Stimulated activated naive CD8-positive, alpha-beta T cell treated with anti-CD3 and anti-CD28 coated beads, Interleukin-15, Interleukin-2, amounts not matched to agents 100 ng/mL and 50 ng/mL, for 24 hours (primary cell): ENCODE measurements around the gene TMEM37.
A peak's percentile ranks its signal among the peaks of the same experiment; 100 is the strongest.

Experiments used
- H3K27ac Mint-ChIP-seq: one replicate; pipeline ENCODE4 v1.8.0; 2021; ENCODE audit warnings: mild to moderate bottlenecking, mixed read lengths
- H3K27me3 Mint-ChIP-seq: one replicate; pipeline ENCODE4 v1.8.0; 2021; ENCODE audit warnings: mixed read lengths
- H3K36me3 Mint-ChIP-seq: one replicate; pipeline ENCODE4 v1.8.0; 2021; ENCODE audit warnings: low read depth, mixed read lengths
- H3K4me1 Mint-ChIP-seq: one replicate; pipeline ENCODE4 v1.8.0; 2021; ENCODE audit warnings: low read depth, mixed read lengths
- H3K4me3 Mint-ChIP-seq: one replicate; pipeline ENCODE4 v1.8.0; 2021; ENCODE audit warnings: mild to moderate bottlenecking, mixed read lengths
- H3K9me3 Mint-ChIP-seq: one replicate; pipeline ENCODE4 v1.8.0; 2021; ENCODE audit warnings: mixed read lengths

TMEM37 gene

DNA sequence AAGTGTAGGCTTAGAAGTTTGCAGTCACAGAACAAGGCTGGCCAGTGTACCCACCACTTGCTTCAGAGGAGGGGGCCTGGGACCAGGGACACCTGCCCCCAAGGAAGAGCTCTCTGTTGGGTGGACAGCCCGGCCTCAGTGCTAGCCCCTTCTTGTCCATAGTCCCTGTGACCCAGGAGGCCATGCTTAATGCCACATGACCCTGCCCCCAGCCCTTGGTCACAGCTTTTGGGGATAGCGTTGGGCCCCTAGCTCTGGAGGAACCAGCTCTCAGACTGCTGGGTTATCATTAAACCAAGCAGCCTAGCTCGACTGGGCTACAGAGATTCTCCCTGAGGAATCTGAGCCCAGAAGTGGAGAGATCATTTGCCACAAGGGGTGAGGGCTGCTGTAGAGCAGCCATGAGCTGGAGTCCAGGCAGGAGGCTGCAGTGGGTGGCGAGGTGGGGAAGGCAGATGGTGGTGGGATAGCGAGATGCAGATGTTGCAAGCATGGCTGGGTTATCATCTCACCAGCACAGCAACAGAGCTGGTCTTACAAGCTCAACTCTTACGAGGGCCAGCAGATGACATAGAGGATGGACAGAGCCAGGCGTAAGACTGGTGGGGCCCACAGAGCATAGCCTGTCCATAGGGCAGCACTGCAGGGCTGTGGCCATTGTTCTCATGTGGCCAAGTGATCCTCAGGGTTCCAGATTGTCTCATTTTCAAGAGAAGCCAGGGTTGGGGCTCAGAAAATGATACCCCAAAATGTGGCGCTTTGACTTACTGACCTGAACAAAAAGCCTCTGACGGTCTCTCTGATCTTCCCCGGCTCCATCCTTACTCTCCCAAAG, 7.2 kb upstream of the TMEM37 start:
- H3K36me3 Mint-ChIP-seq, result no peaks in the 10 kb centered on the region
- H3K27ac Mint-ChIP-seq, result no peak overlapping the region
- no peak overlapping the region for H3K4me3 Mint-ChIP-seq
- H3K4me1 Mint-ChIP-seq, result no peaks in the 10 kb centered on the region
- H3K9me3 Mint-ChIP-seq, result no peaks in the 10 kb centered on the region
- H3K27me3 Mint-ChIP-seq, result peaks cover 51% of the 10 kb centered on the region

DNA sequence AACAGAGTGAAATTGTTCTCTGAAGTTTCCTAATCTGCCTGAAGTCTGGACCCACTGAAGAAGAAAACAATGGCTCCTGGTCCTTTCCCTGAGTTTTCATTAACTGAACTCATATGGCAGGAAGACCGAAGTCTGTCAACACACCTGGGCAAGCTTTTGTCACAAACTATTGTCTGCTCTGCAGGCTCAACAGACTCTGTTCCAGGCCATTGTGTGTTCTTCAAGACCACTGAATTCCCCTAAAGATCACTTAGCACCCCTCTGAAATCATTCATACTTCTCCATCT, 6.6 kb upstream of the TMEM37 start:
- Mint-ChIP-seq H3K9me3 (no peaks in the 10 kb centered on the region), H3K27ac (no peak overlapping the region), H3K4me1 (no peaks in the 10 kb centered on the region), H3K4me3 (no peak overlapping the region), H3K27me3 (peaks cover 55% of the 10 kb centered on the region), H3K36me3 (no peaks in the 10 kb centered on the region)

DNA sequence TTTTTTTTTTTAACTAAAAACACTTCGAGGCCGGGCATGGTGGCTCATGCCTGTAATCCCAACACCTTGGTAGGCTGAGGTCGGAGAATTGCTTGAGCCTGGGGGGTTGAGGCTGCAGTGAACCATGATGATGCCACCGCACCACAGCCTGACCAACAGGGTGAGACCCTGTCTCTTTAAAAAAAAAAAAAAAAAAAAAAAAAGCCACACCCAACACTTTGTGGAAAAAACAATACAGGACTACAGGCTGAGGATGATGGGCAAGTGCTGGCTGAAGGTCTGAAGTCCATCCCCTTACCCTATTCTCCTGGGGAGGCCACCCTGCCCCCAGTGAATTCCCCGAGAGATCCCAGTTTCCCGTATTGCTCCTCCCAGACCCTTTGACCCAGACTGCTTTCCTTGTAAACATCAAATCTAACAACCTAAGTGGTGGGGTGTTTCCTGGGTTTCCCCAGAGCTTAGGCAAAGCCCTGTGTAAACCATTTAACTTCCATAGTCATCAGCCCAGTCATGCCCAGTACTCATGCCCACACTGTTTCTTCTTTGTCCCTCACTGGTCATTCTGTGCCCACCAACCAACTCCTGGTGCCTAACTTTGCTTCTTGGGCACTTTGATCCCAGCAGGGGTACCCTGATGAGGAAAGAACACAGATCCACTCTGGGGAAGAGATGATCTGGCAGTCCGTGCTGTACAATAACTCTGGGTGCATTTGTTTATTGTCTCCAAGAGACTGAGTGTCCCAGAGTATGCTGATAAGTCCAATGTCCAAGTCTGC, 5.8 kb upstream of the TMEM37 start:
- H3K27me3 Mint-ChIP-seq, result peaks cover 60% of the 10 kb centered on the region
- H3K4me3 Mint-ChIP-seq, result no peak overlapping the region
- H3K9me3 Mint-ChIP-seq, result no peaks in the 10 kb centered on the region
- H3K36me3 Mint-ChIP-seq, result no peaks in the 10 kb centered on the region
- H3K27ac Mint-ChIP-seq, result no peak overlapping the region
- peaks cover under 1% of the 10 kb centered on the region for H3K4me1 Mint-ChIP-seq

DNA sequence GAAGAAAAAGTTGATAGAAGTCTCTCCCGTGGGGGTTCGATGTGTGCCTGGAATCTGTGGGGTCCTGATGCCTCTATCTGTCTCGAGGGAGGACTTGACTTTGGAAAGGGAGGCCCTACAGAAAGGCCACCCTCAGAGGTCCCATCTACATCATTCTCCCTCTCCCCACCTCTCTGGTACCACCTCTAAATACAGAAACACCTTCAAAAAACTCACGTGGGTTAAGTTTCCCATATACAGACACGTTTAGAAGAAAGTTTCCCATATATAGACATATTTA, 5.3 kb upstream of the TMEM37 start:
- no peak overlapping the region for H3K27ac Mint-ChIP-seq
- H3K9me3 Mint-ChIP-seq, result no peaks in the 10 kb centered on the region
- no peak overlapping the region for H3K4me3 Mint-ChIP-seq
- H3K27me3 Mint-ChIP-seq, result peaks cover 65% of the 10 kb centered on the region
- no peaks in the 10 kb centered on the region for H3K36me3 Mint-ChIP-seq
- peaks cover 5% of the 10 kb centered on the region for H3K4me1 Mint-ChIP-seq

DNA sequence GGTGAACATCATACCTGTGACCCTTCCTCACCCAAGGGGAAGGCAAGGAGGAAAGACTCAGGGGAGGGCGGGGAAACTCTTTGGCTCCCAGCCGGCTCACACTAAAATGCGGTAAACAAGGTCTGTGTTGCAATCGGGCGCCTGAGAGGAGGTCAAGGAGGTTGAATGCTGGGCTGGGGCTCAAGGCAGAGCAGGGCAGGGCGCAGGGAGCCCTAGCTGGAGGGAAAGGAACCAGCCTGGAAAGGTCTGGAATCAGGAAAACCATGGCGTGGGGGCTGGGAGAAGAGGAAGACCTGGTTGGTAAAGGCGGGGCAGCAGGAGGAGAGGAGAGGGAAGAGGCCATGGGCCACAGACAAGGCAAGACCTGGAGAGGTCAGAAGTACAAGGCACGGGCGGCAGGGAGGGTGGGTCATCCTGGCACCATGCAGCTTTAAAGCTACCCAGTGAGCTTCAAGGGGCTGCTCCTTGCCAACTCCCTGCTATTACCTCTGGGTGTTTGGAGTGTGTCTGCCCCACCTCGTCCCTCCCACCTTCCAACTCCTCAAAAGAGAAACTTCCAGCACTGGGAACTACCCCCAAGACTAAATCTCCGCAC, 4.8 kb upstream of the TMEM37 start:
- Mint-ChIP-seq H3K36me3 (no peaks in the 10 kb centered on the region), H3K4me1 (peaks cover 5% of the 10 kb centered on the region), H3K27me3 (peaks cover 60% of the 10 kb centered on the region), H3K4me3 (no peak overlapping the region), H3K9me3 (no peaks in the 10 kb centered on the region), H3K27ac (no peak overlapping the region)

DNA sequence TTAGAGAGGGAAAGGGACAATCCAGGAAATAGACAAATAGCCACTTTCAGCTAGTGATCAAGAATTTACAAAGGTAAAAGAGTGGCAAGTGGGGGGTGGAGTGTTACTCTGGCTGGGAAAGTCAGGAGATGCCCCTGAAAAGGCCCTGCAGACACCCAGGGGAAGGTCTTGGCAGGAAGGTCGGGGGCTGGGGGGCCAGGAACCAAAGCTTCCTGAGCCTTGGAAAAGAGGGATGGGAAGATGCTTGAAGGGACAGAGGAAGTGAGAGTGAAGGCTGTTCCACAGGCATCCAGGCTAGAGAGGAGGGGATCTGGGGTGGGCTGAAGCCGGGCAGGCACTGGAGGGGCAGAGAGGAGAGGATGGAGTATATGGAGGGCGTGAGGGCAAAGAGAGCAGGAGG, 3.9 kb upstream of the TMEM37 start:
- H3K36me3 Mint-ChIP-seq, result no peaks in the 10 kb centered on the region

DNA sequence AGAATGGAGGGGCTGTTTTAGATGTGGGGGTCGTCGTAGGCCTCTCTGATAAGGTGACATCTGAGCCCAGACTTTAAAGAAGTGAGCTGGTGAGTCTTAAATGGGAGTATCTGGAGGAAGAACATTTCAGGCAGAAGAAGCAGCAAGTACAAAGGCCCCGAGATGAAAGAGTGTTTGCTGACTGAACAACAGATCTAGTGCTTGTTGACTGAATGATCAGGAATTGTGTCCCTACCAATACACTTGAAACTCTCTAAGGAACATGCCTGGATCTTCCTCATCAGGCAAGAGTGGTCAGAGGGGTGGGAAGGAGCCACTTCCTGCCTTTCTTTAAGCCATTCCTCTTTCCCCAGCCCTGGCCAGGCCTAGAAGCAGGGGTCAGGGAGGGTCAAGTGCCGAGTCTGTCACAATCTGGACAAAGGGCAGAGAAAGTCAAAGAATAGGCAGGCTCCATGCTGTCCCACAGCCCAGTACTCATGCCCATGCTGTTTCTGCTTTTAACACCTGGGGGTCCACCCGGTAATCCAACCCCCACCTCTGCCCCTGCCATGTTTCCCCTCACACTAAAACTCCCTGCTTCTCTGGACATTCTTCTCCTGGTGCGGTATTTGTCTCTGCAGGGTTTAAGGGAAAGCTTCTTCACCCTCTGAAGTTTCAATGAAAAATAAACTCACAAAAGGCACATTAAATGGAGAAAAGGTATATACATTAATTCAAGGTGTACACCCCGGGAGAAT, 3.0 kb upstream of the TMEM37 start:
- Mint-ChIP-seq H3K9me3 (no peaks in the 10 kb centered on the region), H3K27me3 (peaks cover 75% of the 10 kb centered on the region), H3K36me3 (no peaks in the 10 kb centered on the region), H3K4me3 (no peak overlapping the region), H3K27ac (no peak overlapping the region), H3K4me1 (peaks cover 11% of the 10 kb centered on the region)

More for the DNA sequence above, 3.9 kb upstream of the TMEM37 start:
- Mint-ChIP-seq H3K4me3 (no peak overlapping the region), H3K9me3 (no peaks in the 10 kb centered on the region), H3K27ac (no peak overlapping the region), H3K27me3 (peaks cover 68% of the 10 kb centered on the region), H3K4me1 (peaks cover 11% of the 10 kb centered on the region)

DNA sequence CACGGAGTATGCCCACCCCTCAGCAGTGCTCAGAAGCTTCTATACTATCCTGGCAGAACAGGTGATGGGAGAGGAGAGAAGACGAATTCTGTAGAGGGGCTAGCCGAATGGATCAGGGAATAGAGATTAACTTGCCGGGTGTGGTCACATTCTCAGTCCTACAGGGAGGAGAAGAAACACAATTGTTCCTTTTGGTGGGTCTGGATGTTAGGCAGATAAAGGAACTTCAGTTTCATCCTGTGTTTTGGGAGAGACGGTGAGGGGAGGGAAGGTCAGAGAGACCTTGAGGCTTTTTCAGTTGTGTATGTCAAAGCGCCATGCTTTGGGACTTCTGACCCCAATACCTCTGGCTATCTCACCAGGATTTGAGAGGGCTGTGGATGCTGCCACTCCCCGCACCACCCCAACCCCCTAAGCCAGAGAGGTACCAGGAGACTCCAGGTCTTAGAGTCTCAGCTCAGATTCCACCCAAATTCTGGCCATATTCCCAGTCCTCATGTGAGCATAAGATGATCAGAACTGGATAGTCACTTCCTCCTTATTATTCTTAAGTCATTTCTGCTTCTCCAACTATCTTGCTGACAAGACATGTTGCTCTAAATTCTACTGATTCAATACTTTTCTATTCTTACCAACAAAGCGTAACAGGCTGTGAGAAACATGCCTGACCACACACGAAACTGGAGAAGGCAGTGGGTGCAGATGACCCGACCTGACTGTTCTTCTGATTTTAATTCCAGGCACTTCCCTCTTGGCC, 2.3 kb upstream of the TMEM37 start:
- no peak overlapping the region for H3K27ac Mint-ChIP-seq
- H3K9me3 Mint-ChIP-seq, result no peaks in the 10 kb centered on the region
- H3K36me3 Mint-ChIP-seq, result no peaks in the 10 kb centered on the region
- peaks cover 11% of the 10 kb centered on the region for H3K4me1 Mint-ChIP-seq
- no peak overlapping the region for H3K4me3 Mint-ChIP-seq
- peaks cover 76% of the 10 kb centered on the region for H3K27me3 Mint-ChIP-seq

DNA sequence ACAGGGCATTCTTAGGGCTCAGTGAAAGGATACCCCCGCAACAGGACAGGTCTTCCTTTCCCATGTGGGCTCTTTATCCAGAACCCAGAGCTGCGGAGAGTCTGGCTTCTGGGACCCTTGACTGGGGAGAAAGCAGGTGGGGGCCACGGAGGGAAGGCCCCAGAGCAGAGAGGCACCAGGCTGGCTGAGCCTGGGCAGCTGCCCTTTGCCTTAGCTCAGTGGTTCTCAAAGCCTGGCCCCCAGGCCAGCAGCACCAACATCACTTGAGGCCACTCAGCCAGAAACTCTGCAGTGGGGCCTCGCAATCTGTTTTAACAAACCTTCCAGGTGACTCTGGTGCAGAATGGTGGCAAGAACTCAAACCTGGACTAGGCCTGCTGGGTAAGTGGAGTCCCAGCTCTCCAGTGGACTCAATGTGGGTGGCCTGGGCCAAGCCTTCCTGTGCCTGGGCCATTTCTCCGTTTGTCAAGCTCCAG, 1.6 kb upstream of the TMEM37 start:
- Mint-ChIP-seq H3K36me3 (no peaks in the 10 kb centered on the region), H3K9me3 (no peaks in the 10 kb centered on the region), H3K4me3 (no peak overlapping the region), H3K4me1 (peaks cover 11% of the 10 kb centered on the region), H3K27ac (no peak overlapping the region), H3K27me3 (peaks cover 74% of the 10 kb centered on the region)

DNA sequence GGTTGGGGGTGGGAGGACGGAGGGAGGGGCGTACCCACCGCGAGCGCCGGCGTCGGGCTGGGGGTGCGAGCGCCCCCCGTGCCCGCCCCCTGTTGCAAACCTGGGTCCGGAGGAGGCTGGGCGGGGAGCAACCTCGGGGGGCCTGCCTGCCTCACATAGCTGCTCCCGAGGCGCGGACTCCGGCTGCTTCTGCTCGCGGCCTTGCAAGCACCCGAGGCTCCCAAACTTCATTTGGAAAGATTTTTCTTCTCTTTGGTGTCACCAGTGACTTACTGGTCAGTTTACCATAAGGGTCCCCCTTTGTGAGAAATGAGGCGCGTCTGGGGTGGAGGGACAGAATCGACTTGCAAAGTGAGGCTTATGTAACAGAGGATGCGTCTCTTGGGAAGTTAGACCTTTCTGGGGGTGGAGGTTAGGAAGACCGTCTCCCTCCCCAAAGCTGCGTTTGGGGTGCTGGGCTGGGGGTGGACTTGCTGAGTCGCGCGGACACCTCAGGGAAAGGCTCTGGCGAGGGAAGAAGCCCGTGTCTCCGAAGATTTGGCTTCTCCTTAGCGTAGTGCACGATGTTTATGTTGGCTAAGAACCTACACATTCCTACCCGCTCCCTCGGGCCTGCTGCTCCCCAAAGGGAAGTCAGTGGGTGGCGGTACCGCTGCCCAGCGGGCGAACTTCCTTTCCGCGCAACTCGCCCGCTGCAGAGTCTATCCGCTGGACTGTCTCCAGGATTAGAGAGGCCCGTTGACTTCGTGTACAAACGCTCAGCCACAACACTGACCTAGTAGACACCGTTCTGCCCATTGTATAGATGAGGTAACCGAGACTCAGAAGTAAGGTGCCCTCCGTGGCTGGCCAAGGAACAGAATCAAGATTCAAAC, 559 bp downstream of the TMEM37 start:
- H3K27ac Mint-ChIP-seq, result no peak overlapping the region

DNA sequence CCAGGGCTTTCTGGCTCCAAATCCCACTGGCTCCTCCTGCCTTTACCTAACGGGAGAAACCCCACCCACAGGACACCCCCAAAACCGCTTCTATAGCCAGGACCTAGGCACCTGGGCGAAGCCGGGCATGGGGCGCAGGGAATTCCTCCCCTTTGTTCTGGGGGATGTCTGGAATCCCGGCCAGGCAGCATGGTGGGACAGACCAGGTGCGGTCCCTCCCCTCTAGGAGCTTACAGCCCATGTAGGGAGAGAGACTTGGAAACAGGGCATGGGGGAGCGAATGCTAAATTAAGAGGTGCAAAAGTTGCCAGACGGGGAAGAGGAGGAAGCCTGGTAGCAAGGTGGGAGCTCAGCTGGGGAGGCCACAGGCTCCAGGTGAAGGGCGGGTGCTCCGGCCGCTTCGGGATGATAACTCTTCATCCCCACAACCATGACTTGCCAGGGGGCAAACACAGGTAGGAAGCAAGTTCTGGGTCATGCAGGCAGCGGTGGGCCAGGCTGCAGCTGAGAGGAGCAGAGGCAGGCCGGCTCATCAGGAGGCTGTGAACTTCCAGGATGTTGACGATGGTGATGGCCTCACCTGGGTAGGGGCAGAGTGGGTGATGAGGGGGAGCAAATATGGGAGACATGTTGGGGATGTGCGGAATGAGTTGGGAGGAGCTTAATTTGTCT, 1.3 kb downstream of the TMEM37 start:
- Mint-ChIP-seq H3K36me3 (no peaks in the 10 kb centered on the region), H3K9me3 (no peaks in the 10 kb centered on the region), H3K27ac (no peak overlapping the region), H3K27me3 (peaks cover 51% of the 10 kb centered on the region), H3K4me1 (peaks cover 11% of the 10 kb centered on the region), H3K4me3 (no peak overlapping the region)

More for the DNA sequence above, 559 bp downstream of the TMEM37 start:
- Mint-ChIP-seq H3K36me3 (no peaks in the 10 kb centered on the region), H3K4me3 (peak overlapping the region; percentile 56), H3K9me3 (no peaks in the 10 kb centered on the region), H3K4me1 (peaks cover 11% of the 10 kb centered on the region), H3K27me3 (peaks cover 58% of the 10 kb centered on the region)

DNA sequence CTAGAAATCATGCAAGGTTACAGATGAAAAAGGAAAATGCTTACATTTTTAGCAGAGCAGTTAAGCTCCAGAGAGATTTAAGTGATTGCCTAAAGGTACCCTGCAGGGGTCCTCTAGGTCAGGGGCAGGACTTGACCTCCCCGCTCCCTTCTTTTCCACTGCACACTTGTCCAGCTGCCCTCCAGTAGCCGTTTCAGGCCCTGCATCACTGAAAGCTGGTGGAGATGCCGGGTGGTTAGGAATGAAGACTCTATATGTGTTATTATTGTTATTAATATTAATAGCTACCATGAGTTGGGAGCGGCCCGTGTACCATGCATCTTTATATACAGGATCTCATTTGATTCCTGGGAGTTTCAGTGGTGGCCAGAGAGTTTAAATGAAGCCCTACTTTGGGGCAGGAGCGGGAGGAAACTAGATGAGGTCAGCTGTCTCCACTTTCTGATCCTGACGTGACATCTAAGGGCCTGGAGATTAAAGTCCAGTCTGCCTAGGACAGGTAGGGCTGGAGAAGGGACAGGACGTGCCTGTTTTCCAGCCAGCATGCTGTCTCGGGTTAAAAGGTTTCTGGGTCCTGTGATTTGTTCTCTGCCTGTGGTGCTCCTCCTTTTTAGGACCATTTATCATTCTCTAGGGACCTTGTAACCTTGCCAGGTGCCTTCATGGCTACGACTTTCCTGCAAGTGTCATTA, 2.1 kb downstream of the TMEM37 start:
- Mint-ChIP-seq H3K27me3 (peaks cover 45% of the 10 kb centered on the region), H3K9me3 (no peaks in the 10 kb centered on the region)

DNA sequence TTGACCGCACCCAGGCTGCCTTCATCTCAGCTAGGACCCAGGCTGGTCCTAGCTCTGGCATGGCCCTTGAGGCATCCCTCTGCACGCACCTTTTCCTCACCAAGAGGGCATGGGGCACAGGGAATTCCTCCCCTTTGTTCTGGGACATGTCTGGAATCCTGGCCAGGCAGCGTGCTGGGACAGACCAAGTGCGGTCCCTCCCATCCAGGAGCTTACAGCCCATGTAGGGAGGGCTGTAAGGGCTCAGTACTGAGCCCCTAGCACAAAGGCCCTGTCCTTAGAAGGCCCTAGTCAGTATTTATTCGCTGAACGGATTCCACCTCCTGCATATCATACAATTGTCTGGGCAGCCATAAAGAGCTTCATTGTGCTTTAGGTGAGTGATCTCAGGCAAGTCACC, 3.0 kb downstream of the TMEM37 start:
- Mint-ChIP-seq H3K4me1 (peaks cover 11% of the 10 kb centered on the region), H3K27ac (no peak overlapping the region), H3K36me3 (no peaks in the 10 kb centered on the region), H3K4me3 (no peak overlapping the region), H3K27me3 (peaks cover 36% of the 10 kb centered on the region), H3K9me3 (no peaks in the 10 kb centered on the region)

More for the DNA sequence above, 2.1 kb downstream of the TMEM37 start:
- Mint-ChIP-seq H3K36me3 (no peaks in the 10 kb centered on the region), H3K4me1 (peaks cover 11% of the 10 kb centered on the region), H3K4me3 (no peak overlapping the region), H3K27ac (no peak overlapping the region)
